GM12875 (cell line): ENCODE measurements around the gene TNIP1.

Experiments
- H3K4me3 ChIP-seq: one replicate; pipeline ENCODE4 v1.5.1; 2011; ENCODE audit warnings: low read depth, low read length, control low read depth
- CTCF ChIP-seq: IDR thresholded peaks from 2 replicates; pipeline ENCODE4 v1.5.1; 2011; ENCODE audit warnings: low read depth, mild to moderate bottlenecking, control low read depth, inconsistent platforms, low read length, moderate library complexity, borderline replicate concordance; ENCODE audit not compliant: insufficient read depth

Gene TNIP1

GRCh38 chr5:151023047-151023615, 57.7 kb downstream of the TNIP1 start:
- H3K4me3 ChIP-seq = no peak overlapping the region
- no peak for TF ChIP-seq CTCF

GRCh38 chr5:151022511-151023018, 58.3 kb downstream of the TNIP1 start:
- no peak overlapping the region for H3K4me3 ChIP-seq

GRCh38 chr5:151021746-151022145, 59.1 kb downstream of the TNIP1 start:
- no peak for TF ChIP-seq CTCF
- H3K4me3 ChIP-seq = no peak overlapping the region

More at GRCh38 chr5:151022511-151023018, 58.3 kb downstream of the TNIP1 start:
- TF ChIP-seq CTCF = no peak

- no peak within 1 kb of the TSS for H3K4me3 ChIP-seq
- no peak for TF ChIP-seq CTCF
Measured at GRCh38 chr5:151020304-151021110, 60.3 kb downstream of the TNIP1 start, which contains the start of gene GPX3. GPX3 (plus strand) TSS chr5:151020591; CDS start chr5:151020655, 64 bp downstream.

- TF ChIP-seq CTCF = no peak
- no peak overlapping the region for H3K4me3 ChIP-seq
Measured at GRCh38 chr5:151019331-151019730, 61.5 kb downstream of the TNIP1 start.

- H3K4me3 ChIP-seq = no peak overlapping the region
- no peak for TF ChIP-seq CTCF
Measured at GRCh38 chr5:151018846-151019245, 62.0 kb downstream of the TNIP1 start.
